HepG2 (cell line): ENCODE data around the gene SOCS1. TPM values are rescaled to one million over a fixed set of nuclear protein-coding genes. Genes with fewer than 3 reads are reported as not detected.

Experiments used
- AHDC1 ChIP-seq: sonication (generic); formaldehyde crosslinking; IDR thresholded peaks from 2 replicates; pipeline ENCODE4 v1.5.1; 2020; ENCODE audit warnings: mild to moderate bottlenecking, missing genetic modification reagents, borderline replicate concordance
- FOXJ3 ChIP-seq: sonication (generic); formaldehyde crosslinking; IDR thresholded peaks from 2 replicates; pipeline ENCODE4 v1.4.0; 2020; ENCODE audit warnings: missing genetic modification reagents, mild to moderate bottlenecking, borderline replicate concordance
- HNF1B ChIP-seq: sonication (generic); formaldehyde crosslinking; IDR thresholded peaks from 2 replicates; pipeline ENCODE4 v1.5.1; 2020; ENCODE audit warnings: mild to moderate bottlenecking, moderate library complexity, missing genetic modification reagents
- HNF4A ChIP-seq: sonication (generic); formaldehyde crosslinking; IDR thresholded peaks from 2 replicates; pipeline ENCODE4 v1.4.0; 2020; ENCODE audit warnings: missing genetic modification reagents
- MLXIP ChIP-seq: sonication (generic); formaldehyde crosslinking; IDR thresholded peaks from 2 replicates; pipeline ENCODE4 v1.9.0; 2021; ENCODE audit warnings: missing genetic modification reagents, borderline replicate concordance
- STAT6 ChIP-seq: sonication (generic); formaldehyde crosslinking; IDR thresholded peaks from 2 replicates; pipeline ENCODE4 v1.4.0; 2020; ENCODE audit warnings: missing genetic modification reagents, mild to moderate bottlenecking, borderline replicate concordance
- TMF1 ChIP-seq: sonication (generic); formaldehyde crosslinking; IDR thresholded peaks from 2 replicates; pipeline ENCODE4 v1.8.1; 2022; ENCODE audit warnings: low read depth, missing genetic modification reagents
- ZBTB34 ChIP-seq: sonication (generic); formaldehyde crosslinking; IDR thresholded peaks from 2 replicates; pipeline ENCODE4 v1.8.0; 2022; ENCODE audit warnings: mild to moderate bottlenecking, missing genetic modification reagents
- ZNF460 ChIP-seq: sonication (generic); formaldehyde crosslinking; IDR thresholded peaks from 2 replicates; pipeline ENCODE4 v1.5.1; 2020; ENCODE audit warnings: missing genetic modification reagents, mild to moderate bottlenecking, borderline replicate concordance
- ZNF710 ChIP-seq: sonication (generic); formaldehyde crosslinking; IDR thresholded peaks from 2 replicates; pipeline ENCODE4 v1.5.0; 2020; ENCODE audit warnings: mild to moderate bottlenecking, missing genetic modification reagents, borderline replicate concordance
- polyA plus RNA-seq, 8 experiments: library from polyadenylated mRNA; depleted of rRNA in 3 of 8; stranded (reverse) in 7 of 8; unstranded in 1 of 8; fragments of >200 nt; fragmentation: Illumina TruSeq in 4 of 8; extraction: Trizol in 4 of 8; gene quantifications; 2 replicates each; pipeline versions ENCODE4 v1.2.1 to v1.2.3, GENCODE V29; 2011 to 2016; ENCODE audit warnings: low read depth in 4 of 8, missing spikeins in 1 of 8, mixed read lengths in 1 of 8; ENCODE audit not compliant: insufficient read depth in 1 of 8
- total RNA-seq, 5 experiments: library from RNA; depleted of rRNA; stranded (reverse); fragments of >200 nt; fragmentation: Illumina TruSeq; extraction: Trizol; gene quantifications; 2 replicates each; pipeline ENCODE4 v1.2.3, GENCODE V29; 2016; ENCODE audit warnings: low read depth in 1 of 5

SOCS1 gene
- total and polyA plus RNA-seq, 2 of the 13 experiments (the other 11 are each of a cell fraction or from before 2014, with no cell fraction given) = 5.3 to 6.3 TPM

GRCh38 chr16:11270602-11271162 is 14.7 kb upstream of the SOCS1 start (continued):
- TF ChIP-seq STAT6 (CRISPR knock-in tag) (peak; percentile 56; the same call in 1 of the 2 replicates), AHDC1 (peak; percentile 43; the same call in 1 of the 2 replicates), TMF1 (no peak), HNF1B (CRISPR knock-in tag) (peak; percentile 55; the same call in 1 of the 2 replicates), ZBTB34 (CRISPR knock-in tag) (peak; percentile 69; the same call in 1 of the 2 replicates), MLXIP (CRISPR knock-in tag) (no peak), ZNF710 (CRISPR knock-in tag) (peak; percentile 43; the same call in 1 of the 2 replicates), FOXJ3 (CRISPR knock-in tag) (no peak), HNF4A (CRISPR knock-in tag) (peak; percentile 79), ZNF460 (peak; percentile 90)
